GOT3 (cell line): ENCODE data around the gene CCDC88B.

Experiments
- DNase-seq: peaks from one replicate; lab custom pipeline; 2025; ENCODE audit warnings: mixed read lengths; lab: John Stamatoyannopoulos, UW

CCDC88B gene

DNA sequence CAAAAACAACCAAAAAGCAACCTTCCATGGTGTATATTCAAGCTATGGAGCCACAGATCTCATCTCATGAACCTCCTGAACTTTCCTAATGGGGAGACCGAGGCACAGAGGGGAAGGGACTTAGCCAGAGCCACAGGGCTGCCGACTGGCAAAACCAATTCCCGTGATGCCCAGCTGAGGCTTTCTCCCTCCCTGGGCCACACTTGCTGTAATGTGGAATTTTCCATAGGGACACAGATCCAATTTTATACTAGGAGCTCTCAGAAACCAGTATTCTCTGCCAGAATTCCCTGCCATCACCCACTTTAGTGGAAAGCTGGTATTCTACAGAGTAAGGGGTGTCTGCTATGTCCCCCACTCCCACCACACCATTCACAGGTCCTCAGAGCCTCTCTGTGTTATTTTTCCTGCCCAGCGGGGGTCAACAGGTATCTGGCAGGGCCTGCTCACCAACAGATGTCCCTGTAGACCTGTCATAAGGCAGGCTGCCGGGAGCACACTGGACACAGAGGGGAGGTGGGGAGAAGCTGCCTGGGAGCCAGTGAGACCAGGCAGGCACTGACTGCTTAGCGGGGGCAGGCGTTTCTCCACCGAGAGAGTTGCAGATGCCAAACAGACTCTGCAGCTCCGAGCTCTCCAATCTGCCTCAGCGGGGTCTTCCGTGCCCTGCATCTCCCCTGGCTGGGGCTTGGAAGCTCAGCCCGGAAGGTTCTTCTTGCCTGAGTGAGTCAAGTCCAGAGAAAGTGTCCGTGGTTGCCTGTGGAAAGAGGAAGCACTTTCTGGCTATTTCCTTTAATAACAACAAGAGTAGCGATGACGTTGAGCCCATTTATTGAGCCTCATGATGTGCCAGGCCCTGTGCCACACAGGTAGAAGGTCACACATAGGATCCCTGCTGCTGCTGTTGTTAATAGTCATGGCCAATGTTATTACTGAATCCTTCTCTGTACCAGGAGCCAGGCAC is 45.3 kb downstream of the CCDC88B start:
- DNase-seq: no peak

GRCh38 chr11:64385945-64386704 is 46.1 kb downstream of the CCDC88B start:
- DNase-seq: no peak

DNA sequence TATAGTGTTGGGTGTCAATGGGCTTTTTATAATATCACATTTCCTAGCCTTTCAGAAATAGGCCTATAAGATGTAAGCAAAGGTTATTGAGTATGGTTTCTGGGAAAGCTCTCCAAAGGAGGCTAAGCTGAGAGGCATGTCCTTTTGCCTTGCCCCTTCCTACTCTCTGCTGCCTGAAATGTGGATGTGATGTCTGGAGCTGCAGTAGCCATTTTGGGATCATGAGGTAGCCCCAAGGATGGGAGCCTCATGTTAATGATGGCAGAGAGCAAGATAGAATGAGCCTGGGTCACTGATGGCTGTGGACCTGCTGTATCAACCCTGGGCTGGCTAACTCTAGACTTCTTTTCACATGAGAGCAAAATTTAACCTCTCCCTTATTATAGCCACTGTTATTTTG is 47.9 kb downstream of the CCDC88B start:
- no peak for DNase-seq

DNA sequence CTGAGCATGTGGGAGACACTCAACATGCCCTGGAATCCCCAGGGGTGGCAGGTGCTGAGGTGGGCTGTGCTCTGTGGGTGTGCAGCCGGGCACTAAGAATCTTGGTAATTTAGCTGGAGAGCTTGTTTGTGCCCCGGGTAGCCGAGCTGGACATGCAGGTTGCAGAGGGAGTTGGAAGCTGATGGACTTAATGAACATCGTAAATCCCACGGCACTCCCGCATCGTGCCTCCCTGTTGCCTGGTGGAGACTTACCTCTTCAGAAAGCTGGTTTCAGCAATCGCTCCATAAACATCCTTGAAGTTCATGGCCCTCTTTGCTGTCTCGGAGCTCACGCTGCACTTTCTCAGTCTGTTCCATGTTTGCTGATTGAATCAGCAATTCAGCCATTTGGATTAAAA is 48.9 kb downstream of the CCDC88B start:
- DNase-seq: no peak

DNA sequence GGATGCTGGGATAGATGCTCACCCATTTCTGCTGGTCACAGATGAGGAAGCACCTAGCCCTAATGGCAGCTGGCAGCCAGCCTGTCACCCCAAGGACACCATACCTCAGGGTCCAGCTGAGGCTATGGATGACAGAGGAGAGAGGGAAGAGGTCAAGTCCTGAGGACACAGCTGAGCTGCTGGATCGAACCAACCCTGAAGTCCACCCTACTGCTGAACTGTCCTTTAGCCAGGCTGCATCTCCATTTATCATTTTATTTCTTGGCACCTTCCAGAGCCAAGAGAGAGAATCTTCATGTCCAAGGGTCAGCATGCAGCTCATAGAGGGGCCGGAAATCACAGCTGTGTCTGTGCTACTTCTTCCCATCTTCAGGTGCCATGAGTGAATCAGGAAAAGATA is 49.8 kb downstream of the CCDC88B start:
- no peak for DNase-seq

- no peak for DNase-seq
These were observed 50.6 kb downstream of the CCDC88B start for GRCh38 chr11:64390558-64390957.

DNA sequence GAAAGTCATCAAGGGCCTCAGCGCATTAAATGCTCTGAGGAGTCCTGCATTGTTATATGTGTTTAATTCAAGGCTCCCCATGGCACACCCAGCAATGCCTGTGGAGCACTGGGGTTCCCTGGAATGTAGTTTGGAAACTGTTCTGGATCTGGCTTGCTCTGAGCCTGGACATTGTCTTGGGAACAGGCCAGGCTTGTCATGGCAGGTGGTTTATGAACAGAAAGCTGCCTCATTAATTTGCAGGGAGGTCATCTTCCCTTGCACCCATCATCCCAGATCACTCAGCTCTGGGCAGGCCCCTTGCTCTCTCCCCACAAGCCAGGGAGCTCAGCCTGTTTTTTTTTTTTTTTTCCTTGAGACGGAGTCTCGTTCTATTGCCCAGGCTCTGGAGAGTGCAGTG is 51.8 kb downstream of the CCDC88B start:
- DNase-seq: no peak

DNA sequence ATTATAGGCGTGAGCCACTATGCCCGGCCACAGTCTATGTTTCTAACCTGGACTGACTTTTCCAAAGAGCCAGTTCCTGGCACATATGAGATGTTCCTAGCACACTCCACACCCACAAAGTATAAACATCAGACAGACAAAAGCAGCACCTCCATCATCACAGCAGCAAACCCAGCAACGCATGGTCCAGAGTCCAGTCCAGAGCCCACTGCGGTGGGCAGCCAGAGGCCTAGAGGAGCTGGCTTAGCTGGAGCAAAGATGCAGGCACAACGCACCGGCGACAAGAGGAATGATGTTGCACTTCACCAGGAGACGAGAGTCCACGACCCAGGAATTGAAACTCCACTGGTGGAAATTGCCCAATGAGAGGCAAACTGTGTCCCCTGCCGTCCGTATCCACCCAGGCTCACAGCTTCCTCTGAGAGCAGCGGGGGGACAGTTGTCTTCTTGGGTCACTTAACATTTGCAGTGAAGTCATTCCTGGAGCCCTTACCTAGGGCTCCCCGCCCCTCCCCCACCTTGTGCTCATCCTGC is 55.6 kb downstream of the CCDC88B start:
- no peak for DNase-seq

GRCh38 chr11:64396079-64396591 is 56.1 kb downstream of the CCDC88B start:
- DNase-seq: no peak

GRCh38 chr11:64400102-64400501 is 60.1 kb downstream of the CCDC88B start:
- no peak for DNase-seq

GRCh38 chr11:64400667-64401066 is 60.7 kb downstream of the CCDC88B start:
- DNase-seq: no peak

GRCh38 chr11:64401775-64402174 is 61.8 kb downstream of the CCDC88B start:
- DNase-seq: no peak

- no peak for DNase-seq
These were observed 63.1 kb downstream of the CCDC88B start for GRCh38 chr11:64403106-64403505.

GRCh38 chr11:64406221-64406946 is 66.4 kb downstream of the CCDC88B start:
- no peak for DNase-seq
